Measurements from ENCODE around the gene TFAP2C. TPM values are rescaled to one million over a fixed set of nuclear protein-coding genes. Genes with fewer than 3 reads are reported as not detected.

TFAP2C gene
- total and polyA plus RNA-seq, 2 experiments from 2014 or later = 1.7 to 3.7 TPM

DNA sequence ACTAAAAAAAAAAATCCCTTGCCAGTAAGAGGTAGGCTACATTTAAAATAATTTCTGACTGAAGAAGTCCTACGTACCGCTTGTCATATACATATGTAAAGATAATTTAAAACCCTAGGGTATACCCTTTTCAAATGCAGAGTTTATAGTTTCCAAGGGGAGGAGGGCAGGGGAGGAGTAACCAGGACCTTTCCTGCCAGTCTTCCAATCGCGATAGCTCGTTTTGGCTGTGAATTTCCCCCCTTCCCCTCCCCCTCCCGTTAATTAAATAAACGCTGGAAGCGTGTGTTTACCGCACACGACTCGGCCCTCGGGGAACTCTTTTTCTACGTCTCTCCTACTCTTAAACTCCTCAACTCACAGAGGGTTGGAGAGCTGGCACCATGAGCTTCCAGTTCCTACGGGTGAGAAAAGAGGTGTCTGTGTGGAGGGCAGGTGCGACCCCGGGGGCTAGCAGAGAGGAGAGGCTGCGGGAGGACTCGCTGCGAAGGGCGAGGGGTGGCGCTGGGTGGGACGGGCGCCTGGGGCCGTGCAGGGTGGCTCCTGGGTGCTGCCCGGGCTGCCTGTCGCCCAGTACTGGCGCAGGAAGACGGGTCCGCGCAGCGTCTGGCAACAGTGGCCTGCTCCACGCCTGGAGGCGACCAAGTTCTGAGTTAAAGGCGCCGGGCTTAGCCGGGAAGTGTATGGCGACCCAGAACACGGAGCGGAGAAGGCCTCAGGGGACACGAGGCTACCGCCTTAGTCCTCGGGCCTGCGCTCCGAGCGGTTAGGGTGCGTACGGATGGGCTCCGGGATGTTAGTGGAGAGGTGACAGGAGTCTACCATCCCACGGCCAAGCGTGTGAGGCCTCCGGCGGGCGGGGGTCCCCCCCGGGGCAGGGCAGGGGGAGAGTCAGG, 4.1 kb upstream of the TFAP2C start:
- Histone ChIP-seq H3K4me3 (no peak overlapping the region), H3K27me3 (peaks cover 68% of the 10 kb centered on the region), H4K20me1 (ENCODE audit: insufficient read depth, poor library complexity, severe bottlenecking) (no peaks in the 10 kb centered on the region), H3K79me2 (no peaks in the 10 kb centered on the region), H3K9me2 (replicated peaks; ENCODE audit: insufficient read depth) (no peaks in the 10 kb centered on the region), H3K4me2 (peak overlapping the region; percentile 33), H3K9me3 (ENCODE audit: low read depth) (no peaks in the 10 kb centered on the region), H3K27ac (no peak overlapping the region), H3K4me1 (ENCODE audit: insufficient read depth) (peaks cover 29% of the 10 kb centered on the region), H2AFZ (no peak overlapping the region), H3K36me3 (replicated peaks; ENCODE audit: insufficient read depth, low read depth) (no peaks in the 10 kb centered on the region)
- 8% methylated on average over 52 of the region's 54 CpGs for whole genome bisulfite sequencing (ENCODE audit: low lambda C conversion rate, missing lambda C conversion rate)
- DNase-seq (ENCODE audit: low spot score) = no peak
- TF ChIP-seq EZH2phosphoT487 (IDR thresholded peaks at IDR 0.05; ENCODE audit: low read depth, severe bottlenecking, unreplicated experiment) (no peak), EZH2 (IDR thresholded peaks at IDR 0.05; ENCODE audit: borderline replicate concordance) (no peak)
- TF ChIP-seq, protein P1, sequence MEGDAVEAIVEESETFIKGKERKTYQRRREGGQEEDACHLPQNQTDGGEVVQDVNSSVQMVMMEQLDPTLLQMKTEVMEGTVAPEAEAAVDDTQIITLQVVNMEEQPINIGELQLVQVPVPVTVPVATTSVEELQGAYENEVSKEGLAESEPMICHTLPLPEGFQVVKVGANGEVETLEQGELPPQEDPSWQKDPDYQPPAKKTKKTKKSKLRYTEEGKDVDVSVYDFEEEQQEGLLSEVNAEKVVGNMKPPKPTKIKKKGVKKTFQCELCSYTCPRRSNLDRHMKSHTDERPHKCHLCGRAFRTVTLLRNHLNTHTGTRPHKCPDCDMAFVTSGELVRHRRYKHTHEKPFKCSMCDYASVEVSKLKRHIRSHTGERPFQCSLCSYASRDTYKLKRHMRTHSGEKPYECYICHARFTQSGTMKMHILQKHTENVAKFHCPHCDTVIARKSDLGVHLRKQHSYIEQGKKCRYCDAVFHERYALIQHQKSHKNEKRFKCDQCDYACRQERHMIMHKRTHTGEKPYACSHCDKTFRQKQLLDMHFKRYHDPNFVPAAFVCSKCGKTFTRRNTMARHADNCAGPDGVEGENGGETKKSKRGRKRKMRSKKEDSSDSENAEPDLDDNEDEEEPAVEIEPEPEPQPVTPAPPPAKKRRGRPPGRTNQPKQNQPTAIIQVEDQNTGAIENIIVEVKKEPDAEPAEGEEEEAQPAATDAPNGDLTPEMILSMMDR (IDR thresholded peaks at IDR 0.05; ENCODE audit: poor library complexity) = no peak

DNA sequence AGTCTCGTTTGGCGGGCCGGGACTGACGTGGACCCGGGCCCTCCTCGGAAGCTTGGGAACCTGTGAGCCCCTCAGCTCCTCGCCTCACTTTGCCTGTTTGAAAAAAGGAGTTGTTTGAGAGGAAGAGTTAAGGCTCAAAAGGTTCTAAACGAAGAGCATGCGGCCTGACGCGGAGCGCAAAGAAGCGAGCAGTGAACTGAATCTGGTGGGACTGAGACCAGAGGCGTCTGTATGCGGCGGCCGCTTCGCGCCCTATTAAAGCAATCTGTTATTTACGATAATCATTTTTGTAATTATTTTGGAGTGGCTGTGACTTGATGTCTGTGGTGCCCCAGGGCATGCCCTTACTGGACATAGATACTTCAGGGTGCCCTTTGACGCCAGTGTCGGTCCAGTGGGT, 3.3 kb upstream of the TFAP2C start:
- 14% methylated on average over 22 of the region's 22 CpGs for WGBS (ENCODE audit: low lambda C conversion rate, missing lambda C conversion rate)
- peak overlapping the region; percentile 70 for H3K4me2 ChIP-seq
- no peaks in the 10 kb centered on the region for H4K20me1 ChIP-seq (ENCODE audit: insufficient read depth, poor library complexity, severe bottlenecking)

DNA sequence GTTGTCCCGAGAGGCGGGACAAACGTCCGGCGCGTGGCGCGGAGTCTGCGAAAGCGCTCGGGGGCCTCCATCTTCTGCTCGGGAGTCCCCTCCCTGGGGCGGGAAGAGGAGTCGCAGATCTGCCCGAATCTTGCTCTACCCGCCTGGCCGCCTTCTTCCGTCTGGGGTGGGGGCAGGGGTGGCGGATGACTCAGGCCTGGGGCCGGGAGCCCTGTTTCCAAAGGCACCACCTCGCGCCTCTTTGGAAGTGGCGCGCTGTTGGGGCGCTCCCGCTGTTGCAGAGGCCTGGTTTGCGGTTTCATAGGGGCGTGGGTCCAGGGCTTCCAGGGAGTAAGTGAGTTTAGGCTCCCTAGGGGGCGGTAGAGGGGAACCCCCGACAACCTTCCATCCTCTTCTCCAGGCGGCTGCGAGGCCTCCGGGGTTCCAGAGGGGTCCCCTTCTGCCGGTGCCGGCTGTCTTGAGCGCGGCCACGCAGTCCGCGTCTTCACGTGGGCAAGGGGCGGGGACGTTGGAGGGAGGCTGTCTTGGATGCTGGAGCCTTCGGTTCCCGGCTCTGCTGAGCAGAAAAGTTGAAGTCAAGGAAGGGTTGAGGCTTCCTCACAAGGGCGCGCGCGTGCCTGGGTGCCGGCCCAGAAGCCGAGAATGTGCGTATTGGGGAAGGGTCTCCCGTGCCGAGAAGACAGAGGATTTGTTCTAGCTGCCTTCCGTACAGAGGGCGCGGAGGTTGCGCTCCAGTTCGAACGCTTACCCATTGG, 2.6 kb upstream of the TFAP2C start:
- H3K4me1 ChIP-seq (ENCODE audit: insufficient read depth) = peaks cover 39% of the 10 kb centered on the region
- H3K4me2 ChIP-seq = peak overlapping the region; percentile 70
- H2AFZ ChIP-seq = no peak overlapping the region
- H3K27ac ChIP-seq = no peak overlapping the region
- TF ChIP-seq EZH2phosphoT487 (IDR thresholded peaks at IDR 0.05; ENCODE audit: low read depth, severe bottlenecking, unreplicated experiment) = no peak
- TF ChIP-seq, protein P1 (IDR thresholded peaks at IDR 0.05; ENCODE audit: poor library complexity) = peak; percentile 45
- TF ChIP-seq EZH2 (IDR thresholded peaks at IDR 0.05; ENCODE audit: borderline replicate concordance) = peak; percentile 29
- H3K79me2 ChIP-seq = no peaks in the 10 kb centered on the region
- H3K4me3 ChIP-seq = no peak overlapping the region
- 3% methylated on average over 59 of the region's 60 CpGs for WGBS (ENCODE audit: low lambda C conversion rate, missing lambda C conversion rate)
- H4K20me1 ChIP-seq (ENCODE audit: insufficient read depth, poor library complexity, severe bottlenecking) = no peaks in the 10 kb centered on the region
- no peaks in the 10 kb centered on the region for H3K9me3 ChIP-seq (ENCODE audit: low read depth)
- H3K9me2 ChIP-seq (replicated peaks; ENCODE audit: insufficient read depth) = no peaks in the 10 kb centered on the region
- peaks cover 83% of the 10 kb centered on the region for H3K27me3 ChIP-seq
- peak; percentile 71 for DNase-seq (ENCODE audit: low spot score)
- H3K36me3 ChIP-seq (replicated peaks; ENCODE audit: insufficient read depth, low read depth) = no peaks in the 10 kb centered on the region

More for the DNA sequence above, 3.3 kb upstream of the TFAP2C start:
- no peak overlapping the region for H3K27ac ChIP-seq
- no peaks in the 10 kb centered on the region for H3K9me3 ChIP-seq (ENCODE audit: low read depth)
- no peak overlapping the region for H3K4me3 ChIP-seq
- peaks cover 76% of the 10 kb centered on the region for H3K27me3 ChIP-seq
- no peak for TF ChIP-seq EZH2phosphoT487 (IDR thresholded peaks at IDR 0.05; ENCODE audit: low read depth, severe bottlenecking, unreplicated experiment)
- no peak for TF ChIP-seq EZH2 (IDR thresholded peaks at IDR 0.05; ENCODE audit: borderline replicate concordance)
- TF ChIP-seq, protein P1 (IDR thresholded peaks at IDR 0.05; ENCODE audit: poor library complexity) = no peak
- H3K79me2 ChIP-seq = no peaks in the 10 kb centered on the region
- H3K36me3 ChIP-seq (replicated peaks; ENCODE audit: insufficient read depth, low read depth) = no peaks in the 10 kb centered on the region
- H2AFZ ChIP-seq = no peak overlapping the region
- DNase-seq (ENCODE audit: low spot score) = no peak
- H3K4me1 ChIP-seq (ENCODE audit: insufficient read depth) = peaks cover 37% of the 10 kb centered on the region
- no peaks in the 10 kb centered on the region for H3K9me2 ChIP-seq (replicated peaks; ENCODE audit: insufficient read depth)

Measured in hepatocyte (in vitro differentiated cells).